T-helper 17 cell (primary cell): ENCODE data around the gene ADARB2. TPM values are rescaled to one million over a fixed set of nuclear protein-coding genes. Genes with fewer than 3 reads are reported as not detected.
"Not testable (repeated sequence)": the region's sequence is repeated elsewhere in the genome, so short reads cannot be mapped to it uniquely, and the experiment has no call there.

Source experiments
- ATAC-seq: fragments of 150-1000 bp; cut with Tn5 transposase; 2 replicates; pipeline ENCODE4 v1.10.0; 2021; ENCODE audit warnings: mild to moderate bottlenecking, moderate library complexity
- DNase-seq, 3 donors: peaks; one replicate each; pipeline versions ENCODE4 v3.0.0 to v3.0.0-alpha.2; 2020 to 2021
- H3K9me3 ChIP-seq: one replicate; pipeline ENCODE4 v1.7.0; 2013; ENCODE audit warnings: low read length, mild to moderate bottlenecking; ENCODE audit not compliant: control insufficient read depth, poor library complexity, severe bottlenecking
- H3K27ac Mint-ChIP-seq: one replicate; pipeline ENCODE4 v1.8.0; 2022; ENCODE audit warnings: mild to moderate bottlenecking, moderate library complexity, mixed read lengths
- H3K27me3 Mint-ChIP-seq: one replicate; pipeline ENCODE4 v1.8.0; 2022; ENCODE audit warnings: mixed read lengths
- H3K36me3 Mint-ChIP-seq: one replicate; pipeline ENCODE4 v1.8.0; 2022; ENCODE audit warnings: low read depth, mixed read lengths
- H3K4me1 Mint-ChIP-seq: one replicate; pipeline ENCODE4 v1.8.0; 2022; ENCODE audit warnings: mild to moderate bottlenecking, mixed read lengths
- H3K4me3 Mint-ChIP-seq: one replicate; pipeline ENCODE4 v1.8.0; 2022; ENCODE audit warnings: mild to moderate bottlenecking, moderate library complexity, mixed read lengths
- total RNA-seq, 4 donors: library from RNA in 2 of 4; stranded (reverse) in 2 of 4; gene quantifications; one replicate each; pipeline ENCODE4 v1.2.3 and lab custom pipeline; 2022 to 2026

ADARB2 gene
- total RNA-seq, 2 donors from 2014 or later: 0.18 TPM; not detected in 1

GRCh38 chr10:1169981-1170866 lies 567.1 kb downstream of the ADARB2 start:
- H3K9me3 ChIP-seq: no peaks in the 10 kb centered on the region
- no peak for DNase-seq
- no peak overlapping the region for H3K27ac Mint-ChIP-seq
- H3K4me3 Mint-ChIP-seq: no peak overlapping the region
- H3K27me3 Mint-ChIP-seq: peaks cover 56% of the 10 kb centered on the region
- H3K36me3 Mint-ChIP-seq: peaks cover 4% of the 10 kb centered on the region
- peaks cover 4% of the 10 kb centered on the region for H3K4me1 Mint-ChIP-seq
- no peak for ATAC-seq

GRCh38 chr10:1169186-1169885 lies 568.0 kb downstream of the ADARB2 start:
- H3K4me1 Mint-ChIP-seq: peaks cover 4% of the 10 kb centered on the region
- H3K36me3 Mint-ChIP-seq: peaks cover 4% of the 10 kb centered on the region
- H3K27me3 Mint-ChIP-seq: peaks cover 56% of the 10 kb centered on the region
- H3K27ac Mint-ChIP-seq: no peak overlapping the region
- ATAC-seq: no peak
- H3K9me3 ChIP-seq: no peaks in the 10 kb centered on the region
- DNase-seq: no peak
- no peak overlapping the region for H3K4me3 Mint-ChIP-seq

GRCh38 chr10:1168763-1169162 lies 568.6 kb downstream of the ADARB2 start:
- Mint-ChIP-seq H3K27me3 (peaks cover 50% of the 10 kb centered on the region), H3K27ac (no peak overlapping the region), H3K36me3 (peaks cover 2% of the 10 kb centered on the region), H3K4me1 (peaks cover under 1% of the 10 kb centered on the region), H3K4me3 (no peak overlapping the region)
- no peaks in the 10 kb centered on the region for H3K9me3 ChIP-seq
- ATAC-seq (no peak), DNase-seq (no peak)

- H3K27ac Mint-ChIP-seq: no peak overlapping the region
- no peaks in the 10 kb centered on the region for H3K9me3 ChIP-seq
- no peaks in the 10 kb centered on the region for H3K4me1 Mint-ChIP-seq
- ATAC-seq: no peak
- no peak overlapping the region for H3K4me3 Mint-ChIP-seq
- H3K36me3 Mint-ChIP-seq: peaks cover 2% of the 10 kb centered on the region
- peaks cover 56% of the 10 kb centered on the region for H3K27me3 Mint-ChIP-seq
- DNase-seq: no peak
These were observed 570.5 kb downstream of the ADARB2 start for GRCh38 chr10:1166828-1167275.

GRCh38 chr10:1166101-1166827 lies 571.1 kb downstream of the ADARB2 start:
- Mint-ChIP-seq H3K4me1 (no peaks in the 10 kb centered on the region), H3K27me3 (peaks cover 54% of the 10 kb centered on the region), H3K4me3 (no peak overlapping the region), H3K27ac (no peak overlapping the region), H3K36me3 (peaks cover 2% of the 10 kb centered on the region)
- H3K9me3 ChIP-seq: no peaks in the 10 kb centered on the region
- DNase-seq: no peak
- no peak for ATAC-seq

GRCh38 chr10:1163831-1164230 lies 573.5 kb downstream of the ADARB2 start:
- Mint-ChIP-seq H3K27me3 (peaks cover 36% of the 10 kb centered on the region), H3K4me1 (peaks cover 2% of the 10 kb centered on the region), H3K27ac (no peak overlapping the region), H3K36me3 (peaks cover 2% of the 10 kb centered on the region), H3K4me3 (no peak overlapping the region)
- no peak for DNase-seq
- no peak for ATAC-seq
- no peaks in the 10 kb centered on the region for H3K9me3 ChIP-seq

GRCh38 chr10:1163204-1163660 lies 574.1 kb downstream of the ADARB2 start:
- H3K27me3 Mint-ChIP-seq: peaks cover 34% of the 10 kb centered on the region
- no peak overlapping the region for H3K4me3 Mint-ChIP-seq
- DNase-seq (no peak), ATAC-seq (no peak)
- H3K4me1 Mint-ChIP-seq: peaks cover 2% of the 10 kb centered on the region
- no peaks in the 10 kb centered on the region for H3K9me3 ChIP-seq
- peaks cover 2% of the 10 kb centered on the region for H3K36me3 Mint-ChIP-seq
- no peak overlapping the region for H3K27ac Mint-ChIP-seq

- DNase-seq (no peak), ATAC-seq (no peak)
- no peaks in the 10 kb centered on the region for H3K9me3 ChIP-seq
- no peak overlapping the region for H3K4me3 Mint-ChIP-seq
- peaks cover 2% of the 10 kb centered on the region for H3K4me1 Mint-ChIP-seq
- peaks cover 2% of the 10 kb centered on the region for H3K36me3 Mint-ChIP-seq
- H3K27ac Mint-ChIP-seq: no peak overlapping the region
- peaks cover 32% of the 10 kb centered on the region for H3K27me3 Mint-ChIP-seq
These were observed 574.7 kb downstream of the ADARB2 start for GRCh38 chr10:1162481-1163203.

- ATAC-seq, DNase-seq, H3K27ac Mint-ChIP-seq, H3K36me3 Mint-ChIP-seq, H3K9me3 ChIP-seq, H3K4me3 Mint-ChIP-seq, H3K4me1 Mint-ChIP-seq: not testable (repeated sequence)
- H3K27me3 Mint-ChIP-seq: peaks cover 35% of the 10 kb centered on the region
These were observed 576.0 kb downstream of the ADARB2 start for GRCh38 chr10:1161315-1161673.

GRCh38 chr10:1160561-1161314 lies 576.6 kb downstream of the ADARB2 start:
- H3K9me3 ChIP-seq: no peaks in the 10 kb centered on the region
- peaks cover 31% of the 10 kb centered on the region for H3K27me3 Mint-ChIP-seq
- H3K36me3 Mint-ChIP-seq: peaks cover 2% of the 10 kb centered on the region
- no peak overlapping the region for H3K27ac Mint-ChIP-seq
- no peak overlapping the region for H3K4me3 Mint-ChIP-seq
- H3K4me1 Mint-ChIP-seq: peaks cover 5% of the 10 kb centered on the region
- DNase-seq (no peak), ATAC-seq (no peak)

GRCh38 chr10:1159131-1160061 lies 577.9 kb downstream of the ADARB2 start:
- DNase-seq (no peak), ATAC-seq (no peak)
- Mint-ChIP-seq H3K27me3 (peaks cover 34% of the 10 kb centered on the region), H3K27ac (no peak overlapping the region), H3K4me3 (no peak overlapping the region), H3K36me3 (peaks cover 2% of the 10 kb centered on the region), H3K4me1 (peaks cover 5% of the 10 kb centered on the region)
- H3K9me3 ChIP-seq: no peaks in the 10 kb centered on the region
